HG03135 (cell line): ENCODE data around the gene KRT80.

Experiments
- ATAC-seq: cut with Tn5 transposase; IDR thresholded peaks from one replicate; pipeline ENCODE4 v1.9.1; 2021; ENCODE audit warnings: mild to moderate bottlenecking, moderate library complexity; ENCODE audit not compliant: unreplicated experiment

The KRT80 gene

DNA sequence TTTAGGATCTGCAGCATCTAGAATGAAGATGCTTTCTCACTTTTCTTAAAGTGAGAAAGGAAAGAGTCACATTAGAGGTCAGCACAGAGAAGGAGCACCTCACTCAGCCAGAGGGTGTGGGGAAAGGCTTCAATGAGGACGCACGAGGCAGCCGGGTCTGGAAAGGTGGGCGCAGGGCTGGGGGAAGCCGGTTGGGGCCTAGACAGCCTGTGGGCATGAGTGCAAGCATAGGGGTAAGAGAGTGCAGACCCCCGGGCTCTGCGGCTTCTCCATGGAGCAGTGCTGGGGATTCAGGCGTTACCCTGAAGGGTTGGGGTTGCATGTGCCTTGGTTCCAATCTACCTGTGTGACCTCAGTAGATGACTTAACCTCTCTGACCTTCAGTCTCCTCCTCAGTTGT, 49.9 kb downstream of the KRT80 start:
- no peak for ATAC-seq

DNA sequence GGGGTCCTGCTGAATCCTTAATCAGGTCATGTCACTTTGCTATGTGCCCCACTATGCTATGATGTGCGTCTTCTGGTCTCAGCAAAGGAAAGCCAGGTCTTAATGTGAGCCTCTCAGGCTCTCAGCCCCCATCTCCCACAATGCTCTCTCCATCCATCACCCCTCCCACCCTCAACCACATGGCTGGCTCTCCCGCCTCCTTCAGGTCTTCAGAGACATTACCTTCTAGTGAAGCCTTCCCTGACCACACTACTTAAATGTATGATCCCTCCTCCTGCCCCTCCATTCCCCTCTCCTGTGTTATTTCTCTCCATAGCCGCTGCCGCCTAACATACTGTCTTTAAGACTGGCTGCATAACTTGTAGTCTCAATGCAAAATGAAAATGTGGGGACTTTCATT, 50.5 kb downstream of the KRT80 start:
- no peak for ATAC-seq

DNA sequence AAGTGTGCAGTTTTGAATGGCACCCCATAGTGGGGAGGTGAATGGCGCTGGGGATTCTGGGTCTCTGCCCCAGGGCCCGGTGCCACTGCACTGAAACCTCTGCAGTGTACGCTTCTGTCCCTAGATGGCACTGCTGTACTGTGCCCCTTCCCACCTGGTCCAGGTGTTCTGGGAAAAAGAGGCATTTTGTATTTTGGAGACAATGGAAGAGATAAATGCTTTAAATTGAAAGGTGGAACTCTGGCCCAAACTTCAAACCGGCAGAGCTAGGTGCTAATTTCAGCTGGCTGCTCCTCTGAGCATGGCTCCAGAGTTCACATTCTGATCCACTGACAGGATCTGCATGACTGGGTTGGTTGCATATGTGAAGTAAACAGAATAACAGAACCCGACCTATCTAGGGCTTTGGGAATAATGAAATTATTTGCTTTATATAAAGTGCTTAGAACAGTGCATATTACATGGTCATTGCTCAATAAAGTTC, 52.2 kb downstream of the KRT80 start:
- ATAC-seq, result no peak

DNA sequence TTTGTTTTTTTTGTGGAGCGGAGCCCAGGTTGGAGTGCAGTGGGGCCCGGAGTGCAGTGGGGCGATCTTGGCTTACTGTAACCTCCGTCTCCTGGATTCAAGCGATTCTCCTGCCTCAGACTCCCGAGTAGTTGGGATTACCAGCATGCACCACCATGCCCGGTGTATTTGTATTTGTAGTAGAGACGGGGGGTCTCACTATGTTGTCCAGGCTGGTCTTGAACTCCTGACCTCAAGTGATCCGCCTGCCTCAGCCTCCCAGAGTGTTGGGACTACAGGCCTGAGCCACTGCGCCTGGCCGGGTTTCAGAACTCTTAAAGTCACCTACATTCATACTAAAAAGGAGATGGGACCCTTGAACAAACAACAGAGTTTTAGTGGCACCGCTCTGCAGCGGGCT, 52.7 kb downstream of the KRT80 start:
- no peak for ATAC-seq

DNA sequence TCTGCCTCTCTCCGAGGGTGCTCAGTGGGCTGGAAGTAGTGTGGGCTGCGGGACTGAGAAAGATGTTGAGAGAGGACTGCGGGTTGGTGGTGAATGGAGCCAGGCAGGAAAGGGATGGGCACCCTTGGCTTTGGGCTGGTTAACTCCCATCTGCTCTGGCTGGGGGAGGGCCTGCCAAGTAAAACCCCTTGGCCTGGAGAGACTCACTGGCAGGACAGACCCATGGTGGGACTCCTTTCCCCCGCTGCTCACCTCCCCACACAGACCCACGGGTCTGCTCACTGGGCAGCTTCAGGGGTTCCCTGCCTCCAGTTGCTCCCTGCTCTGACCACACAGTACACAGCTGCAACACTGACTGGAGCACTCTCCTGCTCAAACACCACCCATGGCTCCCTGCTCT, 54.1 kb downstream of the KRT80 start:
- no peak for ATAC-seq

DNA sequence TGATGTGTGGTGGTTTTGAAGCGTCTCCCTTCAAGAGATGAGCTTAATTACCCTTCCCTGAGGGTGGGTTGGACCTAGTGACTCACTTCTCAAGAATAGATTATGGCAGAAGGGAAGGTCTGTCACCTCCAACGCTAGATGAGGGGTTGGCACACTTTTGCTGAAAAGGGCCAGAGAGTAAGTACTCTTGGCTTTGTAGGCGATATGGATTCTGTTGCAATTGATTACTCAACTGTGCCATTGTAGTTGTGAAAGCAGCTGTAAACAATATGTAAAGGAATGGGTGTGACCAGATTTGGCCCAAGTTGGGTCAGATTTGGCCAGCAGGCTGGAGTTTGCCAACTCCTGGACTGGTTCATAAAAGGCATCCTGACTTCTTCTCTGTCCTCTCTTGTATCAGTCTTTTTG, 59.1 kb downstream of the KRT80 start:
- no peak for ATAC-seq

DNA sequence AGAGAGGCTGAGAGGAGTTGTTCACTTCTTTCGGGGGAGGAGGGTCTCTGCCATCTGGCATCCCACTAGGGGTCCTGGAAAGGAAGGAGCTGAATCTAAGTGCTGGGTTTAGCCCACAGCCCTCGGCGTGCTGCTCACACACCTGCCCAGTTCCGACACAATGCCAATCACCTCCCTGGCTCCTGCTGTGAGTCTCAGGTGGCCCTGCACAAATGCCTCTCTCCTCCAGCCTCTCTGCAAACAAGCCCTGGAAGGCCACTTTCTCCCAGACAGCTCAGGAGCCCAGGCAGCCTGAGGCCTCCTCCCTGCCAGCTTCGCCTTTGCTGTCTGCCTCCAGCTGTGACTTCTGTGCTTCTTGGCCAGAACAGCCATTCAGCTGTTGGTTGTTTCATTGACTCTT, 61.1 kb downstream of the KRT80 start:
- ATAC-seq, result no peak

DNA sequence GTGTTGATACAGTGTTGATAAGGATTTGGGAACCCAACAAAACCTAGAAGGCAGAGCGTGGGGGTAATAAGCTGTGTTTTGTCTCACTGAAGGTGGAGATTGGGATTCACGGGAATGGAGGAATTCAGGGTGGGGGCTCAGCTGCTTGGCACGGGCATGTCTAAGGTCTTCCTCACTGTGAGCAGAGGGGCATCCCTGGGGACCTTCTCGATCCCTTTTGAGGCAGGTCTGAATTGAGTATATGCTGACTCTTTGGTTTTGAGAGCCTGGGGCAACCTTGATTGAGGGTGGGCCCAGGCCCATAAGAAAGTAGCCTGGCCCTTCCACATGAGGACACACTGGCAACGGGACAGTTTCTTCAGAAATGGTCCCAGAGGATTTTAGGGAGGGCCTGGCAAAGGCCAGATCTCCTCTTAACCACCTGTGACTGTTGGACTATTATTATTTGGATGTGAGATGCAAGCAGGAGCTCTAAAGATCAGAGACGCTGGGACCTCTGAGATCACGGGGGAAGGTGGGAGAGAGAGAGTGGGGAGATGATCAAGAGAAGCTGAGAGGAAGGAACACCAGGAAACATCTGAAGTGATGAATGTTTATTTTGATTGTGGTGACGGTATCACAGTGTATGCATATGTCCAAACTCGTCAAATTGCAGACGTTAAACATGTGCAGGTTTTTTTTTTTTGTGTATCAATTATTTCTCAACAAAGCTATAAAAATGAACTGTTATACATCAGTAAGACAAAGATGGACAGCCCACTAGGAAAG, 63.9 kb downstream of the KRT80 start:
- no peak for ATAC-seq

DNA sequence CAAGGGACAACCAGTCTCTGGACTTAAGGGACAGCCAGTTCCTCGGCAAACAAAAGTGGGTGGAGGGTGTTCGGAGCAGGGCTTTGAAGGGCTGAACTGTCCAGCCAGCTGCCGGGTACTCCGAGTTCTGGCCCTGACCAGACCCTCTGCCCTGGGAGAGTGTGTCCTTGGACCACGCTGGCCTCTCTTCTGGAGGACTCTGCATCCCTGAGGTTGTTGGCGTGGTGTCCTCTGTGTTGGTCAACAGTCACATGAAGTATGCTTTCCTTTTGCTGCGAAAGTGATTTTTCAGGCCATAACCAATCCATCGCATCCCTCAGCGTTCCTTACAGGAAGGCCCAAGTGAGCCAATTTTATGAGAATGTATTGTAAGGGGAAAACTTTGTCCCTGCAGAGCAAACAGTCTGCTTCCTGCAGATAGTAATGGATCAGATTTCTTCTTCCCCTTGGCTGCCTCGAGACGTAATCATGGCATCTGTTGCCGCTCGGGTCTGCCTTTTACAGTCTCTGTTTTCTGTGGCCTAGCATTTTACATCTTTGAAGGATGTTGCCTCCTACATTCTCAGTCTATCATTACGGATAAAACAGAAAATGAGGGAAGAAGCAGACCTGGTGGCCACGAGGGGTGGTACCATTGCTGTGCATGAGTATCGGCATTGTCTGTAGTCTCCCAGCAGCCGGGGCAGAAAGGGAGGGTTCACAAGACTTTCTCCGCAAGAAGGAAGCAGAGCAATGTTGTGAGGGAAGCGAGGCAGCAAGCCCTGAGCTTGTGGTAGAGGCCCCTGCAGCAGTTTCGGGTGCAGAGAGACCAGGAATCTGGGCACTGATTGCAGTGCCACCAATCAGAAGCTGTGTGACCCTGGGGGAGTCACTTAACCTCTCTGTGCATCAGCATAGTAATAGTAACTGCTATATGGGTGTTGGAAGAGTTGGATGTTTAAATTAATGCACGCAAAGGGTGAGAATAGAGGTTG, 64.9 kb downstream of the KRT80 start:
- no peak for ATAC-seq

DNA sequence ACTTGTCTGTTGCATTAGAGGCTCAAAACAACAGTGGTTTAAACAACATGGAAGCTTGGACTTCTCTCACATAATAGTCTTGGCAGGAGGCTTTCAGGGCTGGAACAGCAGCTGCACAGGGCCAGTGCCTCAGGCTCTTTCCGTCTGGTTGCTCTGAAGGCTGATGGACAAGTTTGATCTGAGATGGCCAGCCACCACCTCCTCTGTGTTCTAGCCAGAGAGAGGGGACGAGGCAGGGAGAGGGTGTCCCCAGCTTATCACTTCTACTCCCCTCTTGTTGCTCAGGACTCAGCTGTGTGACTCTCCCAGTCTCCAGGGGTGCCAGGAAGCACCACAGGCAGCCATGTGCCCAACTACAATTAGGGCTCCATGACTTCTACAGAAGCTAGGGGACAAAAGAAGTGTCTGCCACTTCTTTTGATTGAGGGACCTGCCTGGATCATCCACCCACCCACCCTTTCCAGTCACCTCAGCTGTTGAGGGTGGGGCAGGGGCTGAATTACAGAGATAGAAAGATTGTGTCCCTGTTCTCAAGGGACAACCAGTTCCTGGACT, 65.7 kb downstream of the KRT80 start:
- ATAC-seq, result no peak

DNA sequence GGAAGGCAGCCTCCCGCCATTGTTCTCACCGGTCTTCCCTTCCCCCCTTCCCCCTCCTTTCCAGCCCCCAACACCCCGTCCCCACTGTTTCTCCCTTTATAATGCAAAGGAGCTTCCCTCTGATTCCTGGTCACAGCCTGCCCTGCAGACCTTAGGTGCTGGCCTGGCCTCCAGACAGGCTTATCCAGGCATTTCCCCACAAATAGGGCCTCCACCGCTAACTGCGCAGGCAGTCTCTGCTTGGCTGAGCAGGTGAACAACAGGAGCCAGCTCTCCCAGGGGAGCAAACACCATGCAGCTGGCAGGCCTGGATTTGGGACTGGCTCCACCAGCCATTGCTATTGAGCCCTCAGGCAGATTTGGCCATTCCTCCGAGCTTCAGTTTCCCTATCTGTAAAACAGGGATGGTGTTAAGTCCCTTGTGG, 66.3 kb downstream of the KRT80 start:
- no peak for ATAC-seq

DNA sequence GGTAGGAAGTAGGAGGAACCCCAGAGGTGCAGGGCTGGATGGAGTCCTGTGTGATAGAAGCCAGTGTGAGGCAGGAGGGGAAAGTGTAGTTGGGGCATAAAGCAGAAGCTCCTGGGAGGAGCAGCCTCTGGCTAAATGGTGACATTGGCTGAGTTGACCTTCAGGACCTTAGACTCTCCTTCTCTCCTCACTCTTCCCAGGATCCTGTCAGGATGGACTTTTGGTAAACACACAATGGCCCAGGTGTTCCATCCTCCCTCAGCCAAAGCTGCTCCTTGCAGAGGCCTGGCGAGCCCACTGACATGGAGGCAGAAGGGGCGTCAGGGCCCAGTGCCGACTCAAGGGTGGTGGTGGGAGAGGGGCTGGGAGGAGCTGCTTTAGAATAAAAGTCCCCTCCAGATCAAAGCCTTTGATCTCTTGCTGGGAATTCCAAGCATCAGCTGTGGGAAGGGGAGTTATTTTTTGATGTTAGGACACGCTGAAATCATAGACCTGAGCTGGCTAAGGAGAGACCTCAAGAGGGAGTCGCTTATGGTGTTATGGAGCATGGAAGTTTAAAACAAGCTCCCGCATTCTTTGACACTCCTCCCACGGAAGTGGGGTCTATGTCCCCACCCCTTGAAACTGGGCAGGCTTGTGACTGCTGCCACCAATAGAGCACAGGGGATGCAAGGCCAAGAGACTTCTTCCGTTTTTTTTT, 68.2 kb downstream of the KRT80 start:
- ATAC-seq, result no peak

DNA sequence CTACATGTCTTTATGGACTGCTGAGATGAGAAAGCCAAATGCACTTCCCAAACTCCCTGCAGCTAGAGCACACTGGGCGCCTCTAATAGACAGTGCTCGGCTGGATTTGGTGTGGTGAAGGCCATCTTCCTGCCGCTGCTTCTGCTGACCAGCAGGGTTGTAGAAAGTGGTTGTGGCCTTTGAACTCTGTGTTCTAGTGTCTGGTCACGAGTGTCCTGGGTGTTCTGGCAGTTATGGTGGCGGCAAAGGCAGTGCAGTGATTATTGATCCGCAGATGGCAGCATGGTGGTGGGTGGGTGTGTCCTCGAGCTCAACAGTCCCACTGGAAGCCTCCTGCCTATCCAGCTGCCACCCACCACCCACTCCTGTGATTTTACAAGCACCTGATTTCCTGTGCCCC, 68.9 kb downstream of the KRT80 start:
- no peak for ATAC-seq

DNA sequence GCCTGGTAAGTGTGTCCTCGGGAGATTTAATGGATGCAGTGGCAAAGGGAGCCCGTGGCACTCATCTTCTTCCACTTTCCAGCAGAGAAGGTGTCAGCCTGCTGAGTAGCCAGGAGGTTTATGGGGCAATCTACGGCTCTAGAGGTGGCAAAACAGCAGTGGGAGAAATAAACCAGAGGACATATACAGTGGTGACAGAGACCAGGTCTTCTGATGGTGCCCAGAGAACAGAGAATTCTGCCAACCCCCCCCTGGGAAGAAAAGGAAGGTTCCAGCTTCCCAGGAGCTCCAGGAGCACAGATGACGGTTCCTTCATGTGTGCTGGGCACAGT, 69.3 kb downstream of the KRT80 start:
- no peak for ATAC-seq

DNA sequence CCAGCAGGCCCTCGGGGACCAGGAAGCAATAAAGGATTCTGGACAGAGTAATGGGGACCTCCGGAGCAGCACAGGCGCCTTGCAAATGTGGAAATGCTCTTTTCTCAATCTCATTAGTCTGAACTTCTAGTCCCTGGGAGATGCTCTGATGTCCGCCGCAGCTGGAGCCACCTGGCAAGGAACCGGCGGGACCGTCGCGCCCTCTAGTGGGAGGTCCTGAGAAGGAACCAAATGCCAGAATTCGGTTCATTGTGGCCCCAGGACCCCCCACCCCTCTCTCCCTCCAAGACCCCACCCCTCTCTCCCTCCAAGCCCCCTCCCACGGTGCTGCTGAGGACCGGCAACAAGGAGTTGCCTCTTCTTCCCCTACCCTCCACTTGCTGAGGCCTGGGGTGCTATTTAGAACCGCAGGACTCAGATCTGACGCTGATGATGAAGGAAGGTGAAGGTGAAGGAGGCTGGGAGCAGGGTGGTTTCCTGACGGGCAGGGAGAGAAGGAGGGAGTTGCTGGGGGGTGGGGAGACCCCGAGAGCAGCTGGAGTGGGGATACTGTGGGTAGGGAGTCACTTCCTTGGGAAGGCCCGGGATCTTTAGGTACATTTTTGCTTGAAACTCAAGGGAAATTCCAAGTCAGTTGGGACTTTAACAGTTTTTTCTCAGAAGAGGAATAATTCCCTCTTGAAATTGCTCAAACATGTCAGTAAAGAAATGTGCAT, 69.8 kb downstream of the KRT80 start:
- no peak for ATAC-seq

DNA sequence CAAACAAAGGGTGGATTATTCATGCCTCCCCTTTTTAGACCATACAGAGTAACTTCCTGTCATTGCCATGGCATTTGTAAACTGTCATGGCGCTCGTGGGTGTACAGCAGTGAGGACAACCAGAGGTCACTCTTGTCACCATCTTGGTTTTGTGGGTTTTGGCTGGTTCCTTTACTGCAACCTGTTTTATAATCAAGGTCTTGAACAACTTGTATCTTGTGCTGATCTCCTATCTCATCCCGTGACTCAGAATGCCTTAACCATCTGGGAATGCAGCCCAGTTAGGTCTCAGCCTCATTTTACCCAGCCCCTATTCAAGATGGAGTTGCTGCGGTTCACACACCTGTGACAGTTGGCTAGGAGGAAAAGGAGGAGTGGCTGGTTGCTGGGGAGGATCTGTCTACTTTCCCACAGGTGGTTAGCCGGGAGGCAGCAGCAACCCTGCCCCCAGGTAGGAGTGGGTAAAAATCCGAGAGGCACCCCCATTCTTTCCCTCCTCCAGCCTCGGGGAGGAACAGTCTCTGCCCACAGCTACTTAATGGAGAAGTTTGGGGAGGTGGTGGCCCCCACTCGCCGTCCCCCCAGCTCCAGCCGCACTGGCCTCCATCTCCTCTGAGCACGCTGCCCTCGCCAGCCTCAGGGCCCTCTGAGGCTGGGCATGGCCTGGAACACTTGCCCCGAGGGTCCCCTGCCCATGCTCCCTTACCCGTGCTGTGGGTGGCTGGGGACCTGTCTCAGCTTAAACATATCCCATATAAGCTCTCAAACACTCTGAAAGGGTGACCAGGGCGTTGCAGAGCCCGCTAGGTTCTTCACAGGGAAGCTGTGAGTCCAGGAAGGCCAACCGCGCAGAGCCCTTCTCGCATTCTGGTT, 70.6 kb downstream of the KRT80 start:
- ATAC-seq, result no peak

DNA sequence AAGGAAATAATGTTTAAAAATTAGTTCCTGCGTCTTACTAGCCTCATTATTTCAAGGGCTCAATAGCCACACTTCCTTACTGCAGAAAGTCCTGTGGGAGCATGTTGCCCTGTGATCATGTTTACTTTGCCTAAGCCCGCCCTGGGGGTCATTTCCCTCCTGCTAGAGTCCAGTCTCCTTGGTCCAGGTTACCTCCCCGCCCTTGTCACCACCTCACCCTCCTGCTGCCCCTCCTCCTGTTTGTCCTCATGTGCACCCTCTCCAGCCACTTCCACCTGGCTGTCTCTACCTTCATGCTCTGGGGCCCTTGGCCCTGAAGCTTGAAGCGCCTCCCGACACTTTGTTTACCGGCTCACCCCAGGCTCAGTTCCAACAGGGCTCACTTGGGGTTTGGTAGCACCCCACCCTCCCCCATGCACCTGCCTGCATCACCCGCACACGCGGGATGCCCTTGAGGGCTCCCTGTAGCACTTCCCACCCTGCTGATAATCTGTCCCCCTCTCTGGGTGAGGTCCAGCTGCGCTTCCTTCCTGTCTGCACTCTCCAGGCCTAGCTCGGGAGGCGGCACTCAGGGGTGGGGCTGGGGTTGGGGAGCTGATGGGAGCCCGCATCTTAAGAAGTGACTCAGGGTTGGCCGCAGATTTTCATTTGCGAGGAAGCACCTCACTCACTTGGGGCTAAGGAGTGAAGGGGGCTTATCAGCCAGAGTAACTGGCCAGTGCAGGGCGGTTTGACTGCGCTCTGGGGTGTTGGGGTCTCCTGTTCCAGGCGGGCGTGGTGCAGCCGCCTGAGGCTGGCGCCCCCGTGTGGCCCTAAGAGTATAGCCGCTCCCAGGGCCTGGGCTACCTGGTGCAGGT, 72.2 kb downstream of the KRT80 start:
- no peak for ATAC-seq
